COR-L47 (cell line): ENCODE measurements around the gene PCSK9.
"Not testable (repeated sequence)": the region's sequence is repeated elsewhere in the genome, so short reads cannot be mapped to it uniquely, and the experiment has no call there.

Experiments used
- DNase-seq: peaks from one replicate; lab custom pipeline; 2025; lab: John Stamatoyannopoulos, UW

Gene PCSK9

DNA sequence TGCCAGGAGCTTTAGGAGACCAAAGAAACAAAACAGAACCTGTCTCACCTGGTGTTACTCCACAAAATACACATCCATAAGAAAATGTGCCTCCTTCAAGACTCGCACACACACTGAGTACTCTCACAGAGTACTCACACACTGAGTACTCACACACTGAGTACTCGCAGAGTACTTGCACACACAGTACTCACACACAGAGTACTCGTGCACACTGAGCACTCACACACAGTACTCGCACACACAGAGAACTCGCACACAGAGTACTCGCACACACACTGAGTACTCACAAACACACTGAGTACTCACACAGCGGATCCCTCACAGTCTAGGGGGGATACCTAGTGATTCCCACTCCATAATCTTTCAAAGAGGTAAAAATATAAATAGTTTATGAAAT, 40.3 kb downstream of the PCSK9 start:
- no peak for DNase-seq

DNA sequence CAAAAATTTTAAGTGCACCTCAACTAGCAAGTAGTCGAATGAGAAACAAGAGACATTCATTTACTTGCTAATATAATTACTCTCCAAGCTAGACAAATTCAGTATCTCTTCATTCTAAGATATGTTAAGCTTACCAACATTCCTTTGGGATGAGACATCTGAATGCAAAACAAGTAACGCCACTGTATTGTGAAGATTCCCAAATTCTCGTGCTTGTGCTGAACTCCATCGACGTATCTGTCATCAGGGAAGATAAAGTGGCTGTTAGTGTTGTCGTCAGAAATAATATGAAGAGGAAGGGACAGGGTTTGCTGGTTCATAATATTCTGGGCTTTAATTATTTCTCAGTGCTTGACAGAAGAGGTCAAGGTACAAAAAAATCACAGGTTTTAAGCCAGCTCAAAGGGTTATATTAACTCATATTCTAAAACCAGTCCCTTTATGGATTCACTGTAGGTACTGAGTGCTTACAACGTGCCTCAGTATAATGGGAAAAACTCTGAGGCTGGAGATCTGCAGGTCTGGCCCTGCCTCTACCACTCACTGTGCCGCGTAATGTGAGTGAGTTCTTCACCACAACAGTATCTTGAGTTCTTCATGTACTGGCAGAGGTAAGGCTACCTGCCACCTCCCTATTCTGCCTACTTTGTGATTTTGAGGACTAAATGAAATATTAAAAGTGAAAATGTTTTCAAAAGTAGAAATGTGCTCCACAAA, 42.0 kb downstream of the PCSK9 start:
- no peak for DNase-seq

DNA sequence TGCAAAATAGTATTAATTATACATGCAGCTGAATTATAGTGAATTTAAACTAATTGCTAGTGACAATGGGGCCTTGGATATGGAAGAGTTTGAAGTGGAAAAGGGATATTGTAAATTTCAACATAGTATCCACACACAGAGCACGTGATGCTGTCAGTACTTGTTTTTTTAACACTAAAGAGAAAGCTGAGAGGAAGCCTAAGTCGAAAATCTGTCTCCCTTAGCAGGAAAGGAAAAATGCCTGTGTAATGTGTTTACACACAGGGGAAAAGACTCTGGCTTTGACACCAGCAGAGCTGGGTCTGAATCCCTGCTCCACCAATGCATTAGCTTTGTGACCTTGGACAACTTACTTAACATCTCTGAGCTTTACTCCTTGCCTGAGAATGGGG, 42.6 kb downstream of the PCSK9 start:
- no peak for DNase-seq

DNA sequence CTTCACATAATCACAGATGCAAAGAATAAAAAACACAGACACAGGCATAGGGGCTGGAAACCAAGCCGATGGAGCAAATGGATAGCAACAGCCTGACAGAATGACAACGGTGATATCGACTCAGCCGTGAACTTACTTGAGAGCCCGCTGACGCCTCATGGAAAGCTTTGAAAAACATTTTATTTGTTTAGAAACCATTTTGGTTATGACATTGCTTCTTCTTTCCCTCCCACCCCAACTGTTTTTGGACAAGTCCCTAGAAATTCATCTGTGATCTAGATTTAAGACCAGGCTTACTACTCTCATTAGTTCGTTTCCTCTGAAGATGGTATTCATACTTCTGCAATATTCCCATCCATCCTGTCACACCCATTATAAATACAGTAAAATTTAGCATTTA, 44.9 kb downstream of the PCSK9 start:
- DNase-seq, result no peak

DNA sequence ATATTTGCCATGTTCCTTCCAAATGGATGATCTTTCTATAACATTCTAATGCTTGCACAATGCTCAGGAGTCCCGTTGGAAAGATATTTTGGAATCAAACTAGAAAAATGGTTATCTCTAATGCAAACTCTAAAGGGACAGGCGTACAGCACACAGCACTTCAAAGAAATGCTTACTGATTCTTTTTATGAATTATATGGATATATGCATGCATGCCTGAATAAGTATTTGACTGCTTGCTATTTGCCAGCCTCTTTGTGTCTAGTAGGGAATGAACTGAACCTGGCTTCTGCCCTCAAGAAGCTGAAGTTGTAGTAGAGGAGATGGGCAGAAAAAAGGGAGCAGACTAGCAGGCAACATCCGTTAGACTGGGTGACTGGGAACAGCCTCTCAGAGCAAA, 48.1 kb downstream of the PCSK9 start:
- DNase-seq, result no peak

DNA sequence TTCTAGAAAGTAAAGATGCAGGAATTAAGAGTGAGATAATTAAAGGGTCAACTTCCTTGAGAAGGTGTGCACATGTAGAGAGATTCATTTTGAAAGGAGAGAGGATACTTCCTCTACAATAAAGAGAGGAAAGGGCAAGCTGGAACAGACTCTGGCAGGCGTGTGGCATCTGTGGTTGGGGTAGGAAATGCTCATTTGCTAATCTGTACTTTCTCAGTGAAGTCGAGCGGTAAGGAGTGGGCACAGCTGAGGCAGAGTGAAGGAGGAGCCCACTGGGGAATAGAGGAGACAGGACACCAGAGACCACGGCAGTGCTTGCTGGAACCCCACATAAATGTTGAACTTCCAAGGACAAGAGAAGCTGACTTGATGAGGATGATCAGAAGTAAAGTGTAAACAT, 49.1 kb downstream of the PCSK9 start:
- no peak for DNase-seq

DNA sequence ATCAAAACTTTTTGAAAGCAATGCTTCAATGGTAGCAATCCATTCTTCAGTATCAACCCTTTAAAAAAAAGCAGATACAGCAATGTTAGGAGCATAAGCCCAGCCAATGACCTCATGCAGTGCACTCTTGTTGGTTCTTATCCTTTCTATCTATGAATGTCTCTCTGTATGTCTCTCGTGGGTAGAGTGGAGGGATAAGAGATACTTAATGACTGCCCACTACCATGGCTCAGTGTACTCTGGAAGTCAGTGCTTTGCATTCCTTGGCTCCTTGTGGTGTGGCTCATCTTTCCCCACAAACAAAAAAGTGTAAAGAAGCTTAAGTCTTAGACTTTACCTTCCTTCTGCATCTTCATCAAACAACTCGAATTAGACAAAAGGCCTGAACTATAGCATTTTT, 50.3 kb downstream of the PCSK9 start:
- no peak for DNase-seq

DNA sequence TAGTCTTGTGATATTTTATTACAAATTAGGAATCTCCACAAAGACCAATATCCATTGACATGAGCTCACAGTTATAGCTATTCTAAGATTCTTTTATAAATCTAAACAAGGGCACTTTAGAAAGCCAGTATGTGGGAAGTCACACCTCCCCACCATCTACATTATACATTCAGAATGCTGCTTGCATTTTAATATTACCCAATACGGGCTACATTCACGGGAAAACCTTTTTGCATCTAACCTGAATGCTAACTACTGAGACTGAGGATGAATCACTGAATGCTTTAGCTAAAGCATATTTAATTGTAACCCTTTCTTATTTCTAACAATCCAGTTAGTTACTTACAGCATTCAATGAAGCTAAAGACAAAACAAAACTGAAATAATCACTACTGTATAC, 53.1 kb downstream of the PCSK9 start:
- no peak for DNase-seq

DNA sequence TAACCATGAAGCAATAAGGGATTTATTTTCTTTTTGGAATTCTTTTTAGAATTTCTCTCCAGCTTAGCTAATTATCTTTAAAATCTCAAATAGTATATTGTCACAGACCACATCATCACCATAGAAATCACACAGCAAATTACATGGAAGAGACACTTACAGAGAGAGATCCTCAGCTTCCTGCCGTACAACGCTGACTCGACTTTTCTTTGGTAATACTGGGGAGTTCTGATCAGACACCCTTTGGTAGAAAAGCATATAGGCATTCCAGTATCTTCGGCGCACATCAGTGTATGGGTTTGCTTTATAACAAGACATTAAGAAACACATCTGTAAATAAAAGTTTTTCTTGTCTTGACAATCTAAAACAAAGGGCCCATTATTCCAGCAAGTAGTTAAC, 55.7 kb downstream of the PCSK9 start:
- no peak for DNase-seq

DNA sequence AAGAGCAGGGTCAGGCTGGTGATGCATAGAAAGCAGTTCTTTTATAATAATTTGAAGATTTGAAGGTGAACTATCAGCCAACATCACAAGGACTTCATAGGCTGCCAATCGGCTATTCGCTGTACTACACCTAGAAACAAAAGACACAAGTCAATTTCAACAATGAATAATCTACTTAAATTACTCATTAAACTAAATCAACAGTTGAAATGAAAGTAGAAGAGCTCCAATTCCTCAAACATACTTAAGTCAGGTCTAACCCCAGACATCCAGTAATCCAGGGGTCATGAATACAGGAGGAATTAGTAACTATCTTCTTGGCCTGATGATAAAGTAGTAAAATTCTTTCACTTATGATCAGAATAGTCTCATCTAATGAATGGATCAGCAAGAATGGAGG, 64.5 kb downstream of the PCSK9 start:
- DNase-seq, result no peak

DNA sequence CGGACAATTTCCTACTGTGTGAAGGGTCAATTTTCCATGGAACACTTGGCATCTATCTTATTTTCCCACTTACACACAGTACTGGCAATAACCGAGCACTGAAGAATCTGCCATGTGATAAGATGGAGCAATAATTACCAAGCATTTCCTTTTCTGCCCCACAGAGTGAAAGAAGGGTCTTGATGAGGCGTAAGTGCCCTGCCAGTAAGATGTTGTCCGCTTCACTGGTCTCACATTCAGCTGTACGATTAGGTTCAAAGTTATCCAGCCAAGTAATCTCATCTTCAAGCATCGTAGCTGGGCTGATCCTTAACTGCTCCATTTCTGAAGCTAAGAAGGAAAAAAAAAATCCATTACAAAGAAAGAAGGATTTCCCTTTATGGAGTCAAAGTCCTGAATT, 67.8 kb downstream of the PCSK9 start:
- DNase-seq, result no peak

DNA sequence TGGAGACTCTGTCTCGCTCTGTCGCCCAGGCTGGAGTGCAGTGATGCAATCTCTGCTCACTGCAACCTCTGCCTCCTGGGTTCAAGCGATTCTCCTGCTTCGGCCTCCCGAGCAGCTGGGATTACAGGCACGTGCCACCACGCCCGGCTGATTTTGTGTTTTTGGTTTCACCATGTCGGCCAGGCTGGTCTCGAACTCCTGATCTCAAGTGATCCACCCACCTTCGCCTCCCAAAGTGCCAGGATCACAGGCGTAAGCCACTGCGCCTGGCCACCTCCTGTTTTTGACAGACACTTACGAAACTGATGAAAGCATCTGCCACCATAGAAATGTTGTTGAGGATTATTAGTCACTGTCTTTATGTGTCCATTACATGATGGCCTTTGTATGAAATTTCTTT, 69.7 kb downstream of the PCSK9 start:
- not testable (repeated sequence) for DNase-seq
